Left ventricle myocardium inferior (tissue), 1 donor: ENCODE measurements around the gene RPS6KA5. TPM values are rescaled to one million over a fixed set of nuclear protein-coding genes. Genes with fewer than 3 reads are reported as not detected.

Experiments
- DNase-seq: peaks from one replicate; pipeline ENCODE4 v3.0.0-alpha.2; 2020
- H3K27ac ChIP-seq: fragments of 200-600 bp; replicated peaks from 2 replicates; pipeline ENCODE4 v1.8.0; 2021
- H3K27me3 ChIP-seq: fragments of 200-600 bp; 2 replicates; pipeline ENCODE4 v1.8.0; 2021; ENCODE audit warnings: low read depth
- H3K36me3 ChIP-seq: fragments of 200-600 bp; 2 replicates; pipeline ENCODE4 v1.8.0; 2021
- H3K4me1 ChIP-seq: fragments of 200-600 bp; 2 replicates; pipeline ENCODE4 v1.8.0; 2021
- H3K4me3 ChIP-seq: fragments of 200-600 bp; 2 replicates; pipeline ENCODE4 v1.8.0; 2021; ENCODE audit warnings: mild to moderate bottlenecking, moderate library complexity
- H3K9me3 ChIP-seq: fragments of 200-600 bp; replicated peaks from 2 replicates; pipeline ENCODE4 v1.8.0; 2021
- CTCF ChIP-seq: fragments of 200-600 bp; IDR thresholded peaks from 2 replicates; pipeline ENCODE4 v1.8.0; 2021; ENCODE audit warnings: antibody characterized with exemption, mild to moderate bottlenecking, borderline replicate concordance
- intact Hi-C: fragments of 100-400 bp; cut with micrococcal nuclease; formaldehyde crosslinking; loops from one replicate; pipeline ENCODE4 v1.11.0; 2022
- total RNA-seq: library from RNA; stranded (reverse); fragmentation: NEBNext Ultra II Directional; extraction: Animal tissue kit (Norgen Biotek cat#: 25700); gene quantifications from one replicate; pipeline ENCODE4 v1.2.1, GENCODE V29; 2021
- donor health status: DM: no; HTN: yes; CAD: no; lungs with severe emphysema.

RPS6KA5 gene
- total RNA-seq, 1 donor from 2014 or later, result 6.4 TPM

- intact Hi-C loops, result loop anchor here (2.0 kb wide), 1 partner anchor 270 kb away; no protein-coding TSS in a partner anchor
- TF ChIP-seq CTCF, result peak; percentile 81
- Histone ChIP-seq H3K4me3 (no peak overlapping the region), H3K36me3 (peaks cover 15% of the 10 kb centered on the region), H3K9me3 (no peaks in the 10 kb centered on the region), H3K4me1 (no peaks in the 10 kb centered on the region), H3K27me3 (no peaks in the 10 kb centered on the region), H3K27ac (no peak overlapping the region)
- no peak for DNase-seq
Observed at GRCh38 chr14:90903101-90903500, 157.3 kb downstream of the RPS6KA5 start.

GRCh38 chr14:90900476-90901083, 159.9 kb downstream of the RPS6KA5 start:
- Histone ChIP-seq H3K4me3 (no peak overlapping the region), H3K27ac (no peak overlapping the region), H3K36me3 (peaks cover 23% of the 10 kb centered on the region), H3K9me3 (no peaks in the 10 kb centered on the region), H3K4me1 (no peaks in the 10 kb centered on the region), H3K27me3 (no peaks in the 10 kb centered on the region)
- intact Hi-C loops, result no loop called here
- TF ChIP-seq CTCF, result peak; percentile 42
- DNase-seq, result no peak

- Histone ChIP-seq H3K4me1 (peaks cover 14% of the 10 kb centered on the region), H3K36me3 (peaks cover 23% of the 10 kb centered on the region), H3K27ac (no peak overlapping the region), H3K27me3 (no peaks in the 10 kb centered on the region), H3K4me3 (no peak overlapping the region), H3K9me3 (no peaks in the 10 kb centered on the region)
- TF ChIP-seq CTCF, result no peak
- no peak for DNase-seq
- intact Hi-C loops, result loop anchor here (10.0 kb wide), 1 partner anchor 388 kb away; no protein-coding TSS in a partner anchor
Observed at GRCh38 chr14:90897022-90897421, 163.4 kb downstream of the RPS6KA5 start.

GRCh38 chr14:90894241-90894640, 166.2 kb downstream of the RPS6KA5 start:
- peaks cover 14% of the 10 kb centered on the region for H3K36me3 ChIP-seq
- TF ChIP-seq CTCF, result no peak
- H3K27me3 ChIP-seq, result no peaks in the 10 kb centered on the region
- no peaks in the 10 kb centered on the region for H3K9me3 ChIP-seq
- no peak for DNase-seq
- no peak overlapping the region for H3K4me3 ChIP-seq
- peaks cover 15% of the 10 kb centered on the region for H3K4me1 ChIP-seq
- intact Hi-C loops, result loop anchor here (10.0 kb wide), 1 partner anchor 391 kb away; no protein-coding TSS in a partner anchor
- H3K27ac ChIP-seq, result peak overlapping the region; percentile 2

- DNase-seq, result no peak
- Histone ChIP-seq H3K36me3 (peaks cover 12% of the 10 kb centered on the region), H3K27ac (peak overlapping the region; percentile 6), H3K9me3 (no peaks in the 10 kb centered on the region), H3K4me1 (peaks cover 15% of the 10 kb centered on the region), H3K4me3 (no peak overlapping the region), H3K27me3 (no peaks in the 10 kb centered on the region)
- intact Hi-C loops, result loop anchor here (10.0 kb wide), 1 partner anchor 391 kb away; no protein-coding TSS in a partner anchor
- TF ChIP-seq CTCF, result no peak
Observed at GRCh38 chr14:90893510-90893909, 166.9 kb downstream of the RPS6KA5 start.
